GM12878 (cell line): ENCODE data around the gene MTMR4. TPM values are rescaled to one million over a fixed set of nuclear protein-coding genes. Genes with fewer than 3 reads are reported as not detected.

Experiments used
- ATAC-seq: fragments of 200-7000 bp; cut with Tn5 transposase; 3 replicates; pipeline ENCODE4 v1.9.1; 2020; ENCODE audit warnings: mild to moderate bottlenecking, moderate library complexity
- BruUV-seq: library from RNA; stranded (reverse); fragments of 400-500 nt; replicated peaks from 2 replicates; lab custom pipeline; 2021; lab: Mats Ljungman, UMichigan
- CTCF ChIA-PET: fragments of 300-600 bp; sonication (Branson Sonifier 250); formaldehyde crosslinking; extraction: SDS; loops from one replicate; lab custom pipeline; 2021; ENCODE audit warnings: inconsistent platforms; lab: Yijun Ruan, JAX
- POLR2A ChIA-PET: fragments of 350-600 bp; formaldehyde crosslinking; extraction: SDS; loops from one replicate; lab custom pipeline; 2021; ENCODE audit warnings: inconsistent platforms; lab: Charles Lee
- RAD21 ChIA-PET: fragments of 300-600 bp; sonication (Branson Sonifier 250); formaldehyde crosslinking; loops from one replicate; lab custom pipeline; 2023; ENCODE audit warnings: antibody characterized with exemption; ENCODE audit not compliant: unreplicated experiment; lab: Charles Lee
- SMC1A ChIA-PET: fragments of 300-600 bp; sonication (Branson Sonifier 250); formaldehyde crosslinking; loops from one replicate; lab custom pipeline; 2023; ENCODE audit not compliant: unreplicated experiment, uncharacterized antibody; lab: Charles Lee
- DNase-seq: peaks from one replicate; pipeline ENCODE4 v3.0.0-alpha.2; 2011; ENCODE audit warnings: low read depth, low spot score
- FAIRE-seq: peaks from 3 replicates; lab custom pipeline; 2011; peaks lifted over from hg19 to GRCh38; lab: Jason Lieb, UNC
- H2AFZ ChIP-seq: 2 replicates; pipeline ENCODE4 v1.6.0; 2011; ENCODE audit warnings: low read depth, low read length, control low read depth; ENCODE audit not compliant: control insufficient read depth
- H3K27ac ChIP-seq: 2 replicates; pipeline ENCODE4 v1.5.1; 2011; ENCODE audit warnings: control low read depth; ENCODE audit not compliant: control insufficient read depth, insufficient read depth
- H3K27me3 ChIP-seq, 2 experiments: replicated peaks in 1 of 2; 2 replicates each; pipeline versions ENCODE4 v1.6.0 to v1.6.1; 2011; ENCODE audit warnings: low read length in 1 of 2; ENCODE audit not compliant: control insufficient read depth in 2 of 2, insufficient read depth in 2 of 2
- H3K36me3 ChIP-seq, 2 experiments: 2 replicates each; pipeline ENCODE4 v1.5.1; 2011; ENCODE audit warnings: low read length in 1 of 2; ENCODE audit not compliant: control insufficient read depth in 2 of 2, insufficient read depth in 2 of 2
- H3K4me1 ChIP-seq: 2 replicates; pipeline ENCODE4 v1.6.1; 2011; ENCODE audit warnings: mild to moderate bottlenecking, low read length, moderate library complexity, mixed read lengths; ENCODE audit not compliant: control insufficient read depth, insufficient read depth
- H3K4me2 ChIP-seq: 2 replicates; pipeline ENCODE4 v1.6.0; 2011; ENCODE audit warnings: control low read depth; ENCODE audit not compliant: control insufficient read depth, insufficient read depth
- H3K4me3 ChIP-seq: fragments of 200-600 bp; sonication (generic); 2 replicates; pipeline ENCODE4 v1.5.1; 2016
- H3K79me2 ChIP-seq: 2 replicates; pipeline ENCODE4 v1.6.0; 2011; ENCODE audit warnings: low read length; ENCODE audit not compliant: control insufficient read depth, insufficient read depth
- H3K9ac ChIP-seq: 2 replicates; pipeline ENCODE4 v1.8.0; 2011; ENCODE audit warnings: low read length, control low read depth, mixed read lengths; ENCODE audit not compliant: control insufficient read depth, insufficient read depth
- H3K9me3 ChIP-seq: replicated peaks from 3 replicates; pipeline ENCODE4 v1.5.1; 2011; ENCODE audit warnings: mild to moderate bottlenecking, low read length; ENCODE audit not compliant: control insufficient read depth, insufficient read depth
- H4K20me1 ChIP-seq: 2 replicates; pipeline ENCODE4 v1.6.0; 2011; ENCODE audit not compliant: control insufficient read depth, insufficient read depth
- CBFB ChIP-seq: IDR thresholded peaks from 2 replicates; pipeline ENCODE4 v1.6.1; 2016; ENCODE audit warnings: antibody characterized with exemption, low read depth
- IKZF1 ChIP-seq: fragments of 450-650 bp; conservative IDR thresholded peaks from 2 replicates; pipeline ENCODE4 v1.6.1; 2017; ENCODE audit warnings: antibody characterized with exemption, mild to moderate bottlenecking
- IKZF2 ChIP-seq, 2 experiments: fragments of 450-650 bp; IDR thresholded peaks; 2 replicates each; pipeline ENCODE4 v1.6.1; 2017; ENCODE audit warnings: mild to moderate bottlenecking in 2 of 2, moderate library complexity in 2 of 2
- POU2F2 ChIP-seq: IDR thresholded peaks from 3 replicates; pipeline ENCODE4 v1.6.1; 2011; ENCODE audit warnings: low read depth, mild to moderate bottlenecking, low read length, borderline replicate concordance
- RAD21 ChIP-seq: IDR thresholded peaks from 2 replicates; pipeline ENCODE4 v1.6.1; 2011; ENCODE audit warnings: mild to moderate bottlenecking, low read depth, low read length, moderate library complexity; ENCODE audit not compliant: insufficient read depth
- RB1 ChIP-seq: fragments of 450-650 bp; formaldehyde crosslinking; IDR thresholded peaks from 2 replicates; pipeline ENCODE4 v1.6.1; 2017; ENCODE audit warnings: mild to moderate bottlenecking, borderline replicate concordance
- SMC3 ChIP-seq: IDR thresholded peaks from 2 replicates; pipeline ENCODE4 v1.6.1; 2011; ENCODE audit warnings: low read length, improper control_type of control experiment, borderline replicate concordance
- SUPT20H ChIP-seq: IDR thresholded peaks from 2 replicates; pipeline ENCODE4 v1.6.1; 2011; ENCODE audit warnings: low read depth, mild to moderate bottlenecking, low read length, moderate library complexity, borderline replicate concordance; ENCODE audit not compliant: control insufficient read depth
- YY1 ChIP-seq: IDR thresholded peaks from 2 replicates; pipeline ENCODE4 v1.6.1; 2011; ENCODE audit warnings: low read depth, mild to moderate bottlenecking, low read length
- ZSCAN29 ChIP-seq: fragments of 450-650 bp; IDR thresholded peaks from 2 replicates; pipeline ENCODE4 v1.6.1; 2017; ENCODE audit warnings: mild to moderate bottlenecking, moderate library complexity
- WGBS: methylation state at CpG from one replicate; pipeline ENCODE4 v1.1.6; 2016; ENCODE audit warnings: low lambda C conversion rate; ENCODE audit not compliant: insufficient replicate concordance, insufficient coverage; ENCODE audit errors: missing lambda C conversion rate; 5-methylcytosine and 5-hydroxymethylcytosine counted together
- in situ Hi-C: fragments of 300-500 bp; cut with MboI; formaldehyde crosslinking; loops from 9 replicates; pipeline ENCODE4 v1.14.3; 2018; ENCODE audit warnings: mixed read lengths
- intact Hi-C: fragments of 100-400 bp; cut with micrococcal nuclease; formaldehyde crosslinking; loops from one replicate; pipeline ENCODE4 v1.14.2; 2022; ENCODE audit not compliant: unreplicated experiment
- polyA plus RNA-seq, 11 experiments: library from polyadenylated mRNA; depleted of rRNA in 4 of 11; unstranded in 6 of 11; stranded (reverse) in 5 of 11; fragments of >200 nt; fragmentation: Nextera tagmentation in 4 of 11; fragmentation: Illumina TruSeq in 1 of 11; extraction: Ambion mirVana in 4 of 11; extraction: Trizol in 1 of 11; gene quantifications; 1 replicate in 1 of 11; 2 replicates in 10 of 11; pipeline versions ENCODE4 v1.2.1 to v1.2.3, GENCODE V29; 2011 to 2016; ENCODE audit warnings: inconsistent platforms in 2 of 11, missing spikeins in 2 of 11, low read depth in 1 of 11
- total RNA-seq, 4 experiments: library from RNA; depleted of rRNA in 3 of 4; stranded (reverse); fragments of >200 nt in 3 of 4; fragmentation: Illumina TruSeq in 1 of 4; extraction: Trizol in 1 of 4; gene quantifications; 2 replicates each; pipeline versions ENCODE4 v1.2.1 to v1.2.3, GENCODE V29; 2013 to 2021
- TF ChIP-seq, protein P1 (sequence below): IDR thresholded peaks from 2 replicates; pipeline ENCODE4 v1.6.1; 2012; ENCODE audit warnings: improper control_type of control experiment, low read depth, low read length; ENCODE audit not compliant: insufficient replicate concordance
- TF ChIP-seq, protein P2 (sequence below): fragments of 450-650 bp; IDR thresholded peaks from 2 replicates; pipeline ENCODE4 v1.6.1; 2016; ENCODE audit warnings: mild to moderate bottlenecking, moderate library complexity, borderline replicate concordance

MTMR4 gene
- total and polyA plus RNA-seq, 10 of the 15 experiments (the other 5 are each of a cell fraction or from before 2014, with no cell fraction given): 12.8 to 127 (median 53.2) TPM

DNA sequence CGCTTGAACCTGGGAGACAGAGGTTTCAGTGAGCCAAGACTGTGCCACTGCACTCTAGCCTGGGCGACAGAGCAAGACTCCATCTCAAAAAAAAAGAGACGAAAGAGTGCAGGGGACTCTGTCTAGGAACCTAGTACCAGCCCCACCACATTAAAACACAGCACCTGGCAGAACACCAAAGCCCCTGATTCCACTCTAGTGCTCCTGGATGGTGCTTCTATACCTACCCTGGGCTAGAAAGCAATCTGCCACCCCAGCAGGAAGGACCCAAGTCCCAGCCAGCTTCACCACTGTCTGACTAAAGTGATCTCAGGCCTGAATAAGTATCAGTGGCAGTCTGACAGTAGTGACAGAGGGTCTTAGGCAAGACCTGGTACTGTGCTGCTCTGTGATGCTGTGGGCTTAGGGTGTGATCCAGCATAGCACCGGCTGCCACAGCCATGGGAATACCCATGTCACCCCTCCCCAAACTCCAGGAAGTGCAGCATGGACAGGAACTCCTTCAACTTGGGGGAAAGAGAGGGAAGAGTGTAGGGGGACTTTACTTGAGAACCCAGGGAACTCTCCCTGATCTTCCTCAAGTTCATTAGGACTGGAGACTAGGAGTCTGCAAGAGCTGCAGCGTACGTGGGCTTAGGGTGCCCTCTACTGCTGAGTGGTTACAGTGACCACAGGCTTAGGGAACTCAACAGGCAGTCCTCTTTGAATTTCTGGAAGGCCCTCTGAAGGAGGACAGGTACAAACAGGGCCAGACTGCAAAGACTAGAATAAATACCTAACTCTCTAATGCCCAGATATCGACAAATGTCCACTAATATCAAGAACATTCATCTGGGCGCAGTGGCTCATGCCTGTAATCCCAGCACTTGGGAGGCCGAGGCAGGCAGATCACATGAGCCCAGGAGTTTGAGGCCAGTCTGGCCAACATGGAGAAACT is 67.1 kb downstream of the MTMR4 start:
- H3K4me1 ChIP-seq: no peaks in the 10 kb centered on the region
- no peaks in the 10 kb centered on the region for H3K36me3 ChIP-seq
- H3K4me3 ChIP-seq: no peak overlapping the region
- no peak overlapping the region for H3K4me2 ChIP-seq
- RAD21 ChIA-PET: interaction anchor here (1.0 to 3.6 kb wide), 9 partner anchors 15 to 247 kb away, joined by 3 to 31 read pairs (median 6); partner anchors contain the start of genes RNF43 and SUPT4H1
- ATAC-seq (peak; percentile 99), FAIRE-seq (peak; percentile 68), DNase-seq (peak; percentile 53)
- H3K9me3 ChIP-seq: no peaks in the 10 kb centered on the region
- POLR2A ChIA-PET: no interaction called here
- H3K27ac ChIP-seq: no peak overlapping the region
- H4K20me1 ChIP-seq: no peaks in the 10 kb centered on the region
- BruUV-seq: no TSS peak
- in situ Hi-C loops: loop anchor here (5.0 kb wide), 1 partner anchor 130 kb away; no protein-coding TSS in a partner anchor
- no peaks in the 10 kb centered on the region for H3K79me2 ChIP-seq
- no peaks in the 10 kb centered on the region for H3K27me3 ChIP-seq
- CTCF ChIA-PET: interaction anchor here (1.0 to 6.7 kb wide), 17 partner anchors 19 to 247 kb away, joined by 3 to 40 read pairs (median 4); partner anchors contain the start of gene RNF43
- intact Hi-C loops: loop anchor here (1.0 kb wide), 5 partner anchors 130 to 325 kb away; no protein-coding TSS in a partner anchor
- H2AFZ ChIP-seq: no peak overlapping the region
- 60% methylated on average over 9 of the region's 9 CpGs for WGBS
- SMC1A ChIA-PET: interaction anchor here (0.7 to 5.0 kb wide), 9 partner anchors 65 to 248 kb away, joined by 3 to 45 read pairs (median 4); partner anchors contain the start of gene MPO
- H3K9ac ChIP-seq: no peak overlapping the region
- peak; percentile 29; the same call in 1 of the 2 replicates for TF ChIP-seq ZSCAN29
- TF ChIP-seq YY1: 0 out of 2 replicates have a peak, but pooled peaks have one; percentile 33
- TF ChIP-seq SUPT20H: no peak
- TF ChIP-seq RAD21: peak; percentile 99
- TF ChIP-seq POU2F2: peak; percentile 75; the same call in 1 of the 3 replicates
- TF ChIP-seq RB1: 0 out of 2 replicates have a peak, but pooled peaks have one; percentile 66
- peak in 1 of 2 experiments; percentile 15; a peak in 1 of 4 replicates for TF ChIP-seq IKZF2 (IDR thresholded peaks at IDR 0.05)
- TF ChIP-seq SMC3: peak; percentile 98
- TF ChIP-seq, protein P1, sequence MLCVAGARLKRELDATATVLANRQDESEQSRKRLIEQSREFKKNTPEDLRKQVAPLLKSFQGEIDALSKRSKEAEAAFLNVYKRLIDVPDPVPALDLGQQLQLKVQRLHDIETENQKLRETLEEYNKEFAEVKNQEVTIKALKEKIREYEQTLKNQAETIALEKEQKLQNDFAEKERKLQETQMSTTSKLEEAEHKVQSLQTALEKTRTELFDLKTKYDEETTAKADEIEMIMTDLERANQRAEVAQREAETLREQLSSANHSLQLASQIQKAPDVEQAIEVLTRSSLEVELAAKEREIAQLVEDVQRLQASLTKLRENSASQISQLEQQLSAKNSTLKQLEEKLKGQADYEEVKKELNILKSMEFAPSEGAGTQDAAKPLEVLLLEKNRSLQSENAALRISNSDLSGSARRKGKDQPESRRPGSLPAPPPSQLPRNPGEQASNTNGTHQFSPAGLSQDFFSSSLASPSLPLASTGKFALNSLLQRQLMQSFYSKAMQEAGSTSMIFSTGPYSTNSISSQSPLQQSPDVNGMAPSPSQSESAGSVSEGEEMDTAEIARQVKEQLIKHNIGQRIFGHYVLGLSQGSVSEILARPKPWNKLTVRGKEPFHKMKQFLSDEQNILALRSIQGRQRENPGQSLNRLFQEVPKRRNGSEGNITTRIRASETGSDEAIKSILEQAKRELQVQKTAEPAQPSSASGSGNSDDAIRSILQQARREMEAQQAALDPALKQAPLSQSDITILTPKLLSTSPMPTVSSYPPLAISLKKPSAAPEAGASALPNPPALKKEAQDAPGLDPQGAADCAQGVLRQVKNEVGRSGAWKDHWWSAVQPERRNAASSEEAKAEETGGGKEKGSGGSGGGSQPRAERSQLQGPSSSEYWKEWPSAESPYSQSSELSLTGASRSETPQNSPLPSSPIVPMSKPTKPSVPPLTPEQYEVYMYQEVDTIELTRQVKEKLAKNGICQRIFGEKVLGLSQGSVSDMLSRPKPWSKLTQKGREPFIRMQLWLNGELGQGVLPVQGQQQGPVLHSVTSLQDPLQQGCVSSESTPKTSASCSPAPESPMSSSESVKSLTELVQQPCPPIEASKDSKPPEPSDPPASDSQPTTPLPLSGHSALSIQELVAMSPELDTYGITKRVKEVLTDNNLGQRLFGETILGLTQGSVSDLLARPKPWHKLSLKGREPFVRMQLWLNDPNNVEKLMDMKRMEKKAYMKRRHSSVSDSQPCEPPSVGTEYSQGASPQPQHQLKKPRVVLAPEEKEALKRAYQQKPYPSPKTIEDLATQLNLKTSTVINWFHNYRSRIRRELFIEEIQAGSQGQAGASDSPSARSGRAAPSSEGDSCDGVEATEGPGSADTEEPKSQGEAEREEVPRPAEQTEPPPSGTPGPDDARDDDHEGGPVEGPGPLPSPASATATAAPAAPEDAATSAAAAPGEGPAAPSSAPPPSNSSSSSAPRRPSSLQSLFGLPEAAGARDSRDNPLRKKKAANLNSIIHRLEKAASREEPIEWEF: no peak
- TF ChIP-seq IKZF1: peak; percentile 38
- TF ChIP-seq, protein P2, sequence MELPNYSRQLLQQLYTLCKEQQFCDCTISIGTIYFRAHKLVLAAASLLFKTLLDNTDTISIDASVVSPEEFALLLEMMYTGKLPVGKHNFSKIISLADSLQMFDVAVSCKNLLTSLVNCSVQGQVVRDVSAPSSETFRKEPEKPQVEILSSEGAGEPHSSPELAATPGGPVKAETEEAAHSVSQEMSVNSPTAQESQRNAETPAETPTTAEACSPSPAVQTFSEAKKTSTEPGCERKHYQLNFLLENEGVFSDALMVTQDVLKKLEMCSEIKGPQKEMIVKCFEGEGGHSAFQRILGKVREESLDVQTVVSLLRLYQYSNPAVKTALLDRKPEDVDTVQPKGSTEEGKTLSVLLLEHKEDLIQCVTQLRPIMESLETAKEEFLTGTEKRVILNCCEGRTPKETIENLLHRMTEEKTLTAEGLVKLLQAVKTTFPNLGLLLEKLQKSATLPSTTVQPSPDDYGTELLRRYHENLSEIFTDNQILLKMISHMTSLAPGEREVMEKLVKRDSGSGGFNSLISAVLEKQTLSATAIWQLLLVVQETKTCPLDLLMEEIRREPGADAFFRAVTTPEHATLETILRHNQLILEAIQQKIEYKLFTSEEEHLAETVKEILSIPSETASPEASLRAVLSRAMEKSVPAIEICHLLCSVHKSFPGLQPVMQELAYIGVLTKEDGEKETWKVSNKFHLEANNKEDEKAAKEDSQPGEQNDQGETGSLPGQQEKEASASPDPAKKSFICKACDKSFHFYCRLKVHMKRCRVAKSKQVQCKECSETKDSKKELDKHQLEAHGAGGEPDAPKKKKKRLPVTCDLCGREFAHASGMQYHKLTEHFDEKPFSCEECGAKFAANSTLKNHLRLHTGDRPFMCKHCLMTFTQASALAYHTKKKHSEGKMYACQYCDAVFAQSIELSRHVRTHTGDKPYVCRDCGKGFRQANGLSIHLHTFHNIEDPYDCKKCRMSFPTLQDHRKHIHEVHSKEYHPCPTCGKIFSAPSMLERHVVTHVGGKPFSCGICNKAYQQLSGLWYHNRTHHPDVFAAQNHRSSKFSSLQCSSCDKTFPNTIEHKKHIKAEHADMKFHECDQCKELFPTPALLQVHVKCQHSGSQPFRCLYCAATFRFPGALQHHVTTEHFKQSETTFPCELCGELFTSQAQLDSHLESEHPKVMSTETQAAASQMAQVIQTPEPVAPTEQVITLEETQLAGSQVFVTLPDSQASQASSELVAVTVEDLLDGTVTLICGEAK: no peak
- peak; percentile 96 for TF ChIP-seq CBFB
